H9 (cell line): ENCODE results near the gene LRP1B. TPM values are rescaled to one million over a fixed set of nuclear protein-coding genes. Genes with fewer than 3 reads are reported as not detected.
A peak's percentile ranks its signal among the peaks of the same experiment; 100 is the strongest.

Experiments used
- DNase-seq: peaks from one replicate; pipeline ENCODE4 v3.0.0-alpha.2; 2017
- H2AFZ ChIP-seq: one replicate; pipeline ENCODE4 v1.6.1; 2013; ENCODE audit warnings: mild to moderate bottlenecking, low read length, control low read depth, moderate library complexity
- H2AK5ac ChIP-seq: 2 replicates; pipeline ENCODE4 v1.6.1; 2013; ENCODE audit warnings: low read length, control low read depth, mixed read lengths; ENCODE audit not compliant: insufficient read length
- H2BK120ac ChIP-seq: one replicate; pipeline ENCODE4 v1.6.1; 2013; ENCODE audit warnings: low read depth, mild to moderate bottlenecking, low read length, control low read depth, inconsistent platforms; ENCODE audit not compliant: poor library complexity, severe bottlenecking
- H2BK12ac ChIP-seq: 2 replicates; pipeline ENCODE4 v1.6.1; 2013; ENCODE audit warnings: low read length, control low read depth, mixed read lengths, low read depth; ENCODE audit not compliant: insufficient read length
- H2BK15ac ChIP-seq: 2 replicates; pipeline ENCODE4 v1.6.1; 2013; ENCODE audit warnings: low read depth, low read length, control low read depth
- H2BK20ac ChIP-seq: one replicate; pipeline ENCODE4 v1.6.1; 2013; ENCODE audit warnings: low read depth, mild to moderate bottlenecking, low read length, control low read depth, inconsistent platforms; ENCODE audit not compliant: poor library complexity, severe bottlenecking
- H2BK5ac ChIP-seq: 2 replicates; pipeline ENCODE4 v1.6.1; 2013; ENCODE audit warnings: low read length, control low read depth, mixed read lengths; ENCODE audit not compliant: insufficient read length
- H3K14ac ChIP-seq: 2 replicates; pipeline ENCODE4 v1.6.1; 2013; ENCODE audit warnings: low read length, control low read depth; ENCODE audit not compliant: insufficient read depth
- H3K18ac ChIP-seq: 2 replicates; pipeline ENCODE4 v1.6.1; 2013; ENCODE audit warnings: low read depth, mild to moderate bottlenecking, mixed read lengths, low read length, control low read depth; ENCODE audit not compliant: insufficient read length
- H3K23ac ChIP-seq: 2 replicates; pipeline ENCODE4 v1.6.1; 2013; ENCODE audit warnings: low read length, control low read depth, mixed read lengths, low read depth; ENCODE audit not compliant: insufficient read length
- H3K23me2 ChIP-seq: 2 replicates; pipeline ENCODE4 v1.6.1; 2013; ENCODE audit warnings: low read depth, mild to moderate bottlenecking, mixed read lengths, low read length, control low read depth; ENCODE audit not compliant: insufficient read length, poor library complexity, severe bottlenecking
- H3K27ac ChIP-seq: 2 replicates; pipeline ENCODE4 v1.5.1; 2013; ENCODE audit warnings: low read length, control low read depth, mixed read lengths, low read depth; ENCODE audit not compliant: insufficient read length
- H3K27me3 ChIP-seq: 2 replicates; pipeline ENCODE4 v1.6.1; 2013; ENCODE audit warnings: low read length, control low read depth, inconsistent platforms; ENCODE audit not compliant: insufficient read depth
- H3K4ac ChIP-seq: 2 replicates; pipeline ENCODE4 v1.6.1; 2013; ENCODE audit warnings: low read depth, mild to moderate bottlenecking, control low read depth, inconsistent platforms, low read length, moderate library complexity
- H3K4me1 ChIP-seq: 2 replicates; pipeline ENCODE4 v1.6.1; 2013; ENCODE audit warnings: low read length, control low read depth, inconsistent platforms; ENCODE audit not compliant: insufficient read depth
- H3K4me2 ChIP-seq: 2 replicates; pipeline ENCODE4 v1.6.1; 2013; ENCODE audit warnings: low read length, control low read depth, mixed read lengths; ENCODE audit not compliant: insufficient read length, insufficient read depth
- H3K56ac ChIP-seq: 2 replicates; pipeline ENCODE4 v1.6.1; 2013; ENCODE audit warnings: low read depth, mild to moderate bottlenecking, mixed read lengths, low read length, control low read depth; ENCODE audit not compliant: insufficient read length
- H3K79me1 ChIP-seq: 2 replicates; pipeline ENCODE4 v1.6.1; 2013; ENCODE audit warnings: low read depth, mild to moderate bottlenecking, moderate library complexity, low read length, control low read depth, inconsistent platforms; ENCODE audit not compliant: insufficient read depth, poor library complexity, severe bottlenecking
- H3K79me2 ChIP-seq: 2 replicates; pipeline ENCODE4 v1.6.1; 2013; ENCODE audit warnings: low read length, control low read depth, inconsistent platforms; ENCODE audit not compliant: insufficient read depth
- H3K9ac ChIP-seq: 2 replicates; pipeline ENCODE4 v1.6.1; 2013; ENCODE audit warnings: low read length, control low read depth, mixed read lengths; ENCODE audit not compliant: insufficient read length; ENCODE audit errors: extremely low read depth
- H3K9me3 ChIP-seq: one replicate; pipeline ENCODE4 v1.6.1; 2013; ENCODE audit warnings: low read depth, low read length, inconsistent platforms; ENCODE audit not compliant: control insufficient read depth
- H3T11ph ChIP-seq: one replicate; pipeline ENCODE4 v1.6.1; 2013; ENCODE audit warnings: mild to moderate bottlenecking, low read length, control low read depth, inconsistent platforms
- H4K20me1 ChIP-seq: one replicate; pipeline ENCODE4 v1.6.1; 2013; ENCODE audit not compliant: control insufficient read depth, insufficient read length, insufficient read depth
- H4K5ac ChIP-seq: 2 replicates; pipeline ENCODE4 v1.6.1; 2013; ENCODE audit warnings: low read depth, mild to moderate bottlenecking, mixed read lengths, low read length, control low read depth; ENCODE audit not compliant: insufficient read length
- H4K8ac ChIP-seq: replicated peaks from 2 replicates; pipeline ENCODE4 v1.6.1; 2013; ENCODE audit warnings: low read length, control low read depth, mixed read lengths, low read depth; ENCODE audit not compliant: insufficient read length
- H4K91ac ChIP-seq: 2 replicates; pipeline ENCODE4 v1.6.1; 2013; ENCODE audit warnings: low read depth, mild to moderate bottlenecking, moderate library complexity, mixed read lengths, low read length, control low read depth; ENCODE audit not compliant: insufficient read length
- H3K27ac Mint-ChIP-seq, 3 experiments: 2 replicates in 2 of 3; 3 replicates in 1 of 3; pipeline ENCODE4 v1.8.0; 2020 to 2021; ENCODE audit warnings: mixed read lengths in 3 of 3, mild to moderate bottlenecking in 1 of 3, moderate library complexity in 1 of 3
- H3K27me3 Mint-ChIP-seq: 2 replicates; pipeline ENCODE4 v1.8.0; 2021; ENCODE audit warnings: low read depth, mild to moderate bottlenecking, moderate library complexity, mixed read lengths
- H3K36me3 Mint-ChIP-seq, 3 experiments: 2 replicates in 2 of 3; 3 replicates in 1 of 3; pipeline ENCODE4 v1.8.0; 2020 to 2021; ENCODE audit warnings: low read depth in 3 of 3, mixed read lengths in 3 of 3; ENCODE audit not compliant: insufficient read depth in 1 of 3
- H3K4me1 Mint-ChIP-seq, 2 experiments: 2 replicates each; pipeline ENCODE4 v1.8.0; 2020; ENCODE audit warnings: mixed read lengths in 2 of 2
- H3K4me3 Mint-ChIP-seq, 2 experiments: 2 replicates in 1 of 2; 3 replicates in 1 of 2; pipeline ENCODE4 v1.8.0; 2020 to 2021; ENCODE audit warnings: mild to moderate bottlenecking in 2 of 2, mixed read lengths in 2 of 2, moderate library complexity in 1 of 2
- H3K9me3 Mint-ChIP-seq, 2 experiments: 2 replicates in 1 of 2; 3 replicates in 1 of 2; pipeline ENCODE4 v1.8.0; 2020; ENCODE audit warnings: mild to moderate bottlenecking in 2 of 2, mixed read lengths in 2 of 2, moderate library complexity in 1 of 2
- WGBS: extraction: QIAGEN DNeasy Blood & Tissue Kit; methylation state at CpG from one replicate; pipeline ENCODE4 v1.1.7; 2013; ENCODE audit warnings: missing lambda C conversion rate, low lambda C conversion rate, mixed read lengths; ENCODE audit not compliant: insufficient read length; ENCODE audit errors: extremely low coverage; 5-methylcytosine and 5-hydroxymethylcytosine counted together
- total RNA-seq: library from RNA; stranded (reverse); gene quantifications from 2 replicates; pipeline ENCODE4 v1.2.1, GENCODE V29; 2021
- TF ChIP-seq, protein P1 (sequence below): fragments of 200-600 bp; sonication (generic); conservative IDR thresholded peaks from 3 replicates; pipeline ENCODE4 v1.8.0; 2021; ENCODE audit warnings: antibody characterized with exemption, mild to moderate bottlenecking

LRP1B gene
- total RNA-seq, 1 experiment from 2014 or later: not detected

DNA sequence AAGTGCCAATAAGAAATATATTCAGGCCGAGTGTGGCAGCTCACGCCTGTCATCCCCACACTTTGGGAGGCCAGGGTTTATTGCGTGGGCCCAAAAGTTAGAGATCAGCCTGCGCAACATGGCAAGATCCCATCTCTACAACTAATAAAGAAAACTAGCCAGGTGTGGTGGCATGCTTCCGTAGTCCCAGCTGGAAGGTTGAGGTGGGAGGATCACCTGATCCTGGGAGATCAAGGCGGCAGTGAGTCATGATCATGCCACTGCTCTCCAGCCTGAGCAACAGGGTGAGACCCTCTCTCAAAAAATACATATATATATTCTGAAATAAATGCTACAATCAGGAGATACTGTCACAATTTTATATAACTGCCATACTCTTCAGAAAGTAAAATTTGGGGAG lies 1745.9 kb downstream of the LRP1B start:
- Histone ChIP-seq H2BK120ac (no peak overlapping the region), H2BK12ac (no peak overlapping the region), H3K27me3 (no peaks in the 10 kb centered on the region), H2BK20ac (no peak overlapping the region), H3K4me1 (no peaks in the 10 kb centered on the region), H4K91ac (no peak overlapping the region), H3T11ph (no peak overlapping the region), H3K27ac (no peak overlapping the region), H2AFZ (no peak overlapping the region), H4K5ac (no peak overlapping the region), H3K23ac (no peak overlapping the region), H3K56ac (no peak overlapping the region), H3K18ac (no peak overlapping the region), H3K14ac (no peak overlapping the region), H3K4me2 (no peak overlapping the region), H3K9me3 (no peaks in the 10 kb centered on the region), H4K8ac (no peak overlapping the region), H3K79me2 (no peaks in the 10 kb centered on the region), H2AK5ac (no peak overlapping the region), H2BK15ac (no peak overlapping the region), H3K9ac (no peak overlapping the region), H4K20me1 (no peaks in the 10 kb centered on the region), H3K4ac (no peak overlapping the region), H2BK5ac (no peak overlapping the region), H3K79me1 (no peaks in the 10 kb centered on the region), H3K23me2 (no peaks in the 10 kb centered on the region)
- Mint-ChIP-seq H3K36me3 (no peaks in the 10 kb centered on the region), H3K9me3 (no peaks in the 10 kb centered on the region), H3K4me1 (no peaks in the 10 kb centered on the region), H3K4me3 (no peak overlapping the region), H3K27ac (no peak overlapping the region), H3K27me3 (no peaks in the 10 kb centered on the region)
- TF ChIP-seq, protein P1, sequence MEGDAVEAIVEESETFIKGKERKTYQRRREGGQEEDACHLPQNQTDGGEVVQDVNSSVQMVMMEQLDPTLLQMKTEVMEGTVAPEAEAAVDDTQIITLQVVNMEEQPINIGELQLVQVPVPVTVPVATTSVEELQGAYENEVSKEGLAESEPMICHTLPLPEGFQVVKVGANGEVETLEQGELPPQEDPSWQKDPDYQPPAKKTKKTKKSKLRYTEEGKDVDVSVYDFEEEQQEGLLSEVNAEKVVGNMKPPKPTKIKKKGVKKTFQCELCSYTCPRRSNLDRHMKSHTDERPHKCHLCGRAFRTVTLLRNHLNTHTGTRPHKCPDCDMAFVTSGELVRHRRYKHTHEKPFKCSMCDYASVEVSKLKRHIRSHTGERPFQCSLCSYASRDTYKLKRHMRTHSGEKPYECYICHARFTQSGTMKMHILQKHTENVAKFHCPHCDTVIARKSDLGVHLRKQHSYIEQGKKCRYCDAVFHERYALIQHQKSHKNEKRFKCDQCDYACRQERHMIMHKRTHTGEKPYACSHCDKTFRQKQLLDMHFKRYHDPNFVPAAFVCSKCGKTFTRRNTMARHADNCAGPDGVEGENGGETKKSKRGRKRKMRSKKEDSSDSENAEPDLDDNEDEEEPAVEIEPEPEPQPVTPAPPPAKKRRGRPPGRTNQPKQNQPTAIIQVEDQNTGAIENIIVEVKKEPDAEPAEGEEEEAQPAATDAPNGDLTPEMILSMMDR: no peak
- DNase-seq: peak; percentile 30
- no CpG with 5 or more reads among the region's 6 CpGs for WGBS
